ENCODE measurements around the gene NELFA.

The NELFA gene

GRCh38 chr4:2046031-2046961 is 37.5 kb upstream of the NELFA start:
- peaks cover 9% of the 10 kb centered on the region for H3K27me3 ChIP-seq (replicated peaks; ENCODE audit: control insufficient read depth, insufficient read depth, low read length, poor library complexity, severe bottlenecking)
- no peaks in the 10 kb centered on the region for H3K9me3 ChIP-seq (ENCODE audit: control insufficient read depth, low read length)
- no peak overlapping the region for H3K4me3 ChIP-seq (ENCODE audit: insufficient read depth, low read depth, low read length, poor library complexity, severe bottlenecking)
- no peaks in the 10 kb centered on the region for H3K36me3 ChIP-seq (ENCODE audit: control insufficient read depth, insufficient read depth, low read length)
- no peak overlapping the region for H3K27ac ChIP-seq (ENCODE audit: insufficient read depth, low read length, poor library complexity, severe bottlenecking)
- no peak for DNase-seq
- peaks cover 13% of the 10 kb centered on the region for H3K4me1 ChIP-seq (ENCODE audit: control insufficient read depth, insufficient read depth, low read length, poor library complexity, severe bottlenecking)

- no peaks in the 10 kb centered on the region for H3K36me3 ChIP-seq (ENCODE audit: control insufficient read depth, insufficient read depth, low read length)
- H3K27me3 ChIP-seq (replicated peaks; ENCODE audit: control insufficient read depth, insufficient read depth, low read length, poor library complexity, severe bottlenecking) = peaks cover 14% of the 10 kb centered on the region
- peaks cover 17% of the 10 kb centered on the region for H3K4me1 ChIP-seq (ENCODE audit: control insufficient read depth, insufficient read depth, low read length, poor library complexity, severe bottlenecking)
- H3K27ac ChIP-seq (ENCODE audit: insufficient read depth, low read length, poor library complexity, severe bottlenecking) = no peak overlapping the region
- H3K4me3 ChIP-seq (ENCODE audit: insufficient read depth, low read depth, low read length, poor library complexity, severe bottlenecking) = no peak overlapping the region
- DNase-seq = no peak
- no peaks in the 10 kb centered on the region for H3K9me3 ChIP-seq (ENCODE audit: control insufficient read depth, low read length)
These were observed 36.8 kb upstream of the NELFA start for GRCh38 chr4:2045518-2045951.

- Histone ChIP-seq H3K27ac (ENCODE audit: insufficient read depth, low read length, poor library complexity, severe bottlenecking) (no peak overlapping the region), H3K9me3 (ENCODE audit: control insufficient read depth, low read length) (no peaks in the 10 kb centered on the region), H3K4me3 (ENCODE audit: insufficient read depth, low read depth, low read length, poor library complexity, severe bottlenecking) (no peak overlapping the region), H3K27me3 (replicated peaks; ENCODE audit: control insufficient read depth, insufficient read depth, low read length, poor library complexity, severe bottlenecking) (peaks cover 14% of the 10 kb centered on the region), H3K36me3 (ENCODE audit: control insufficient read depth, insufficient read depth, low read length) (no peaks in the 10 kb centered on the region), H3K4me1 (ENCODE audit: control insufficient read depth, insufficient read depth, low read length, poor library complexity, severe bottlenecking) (peaks cover 17% of the 10 kb centered on the region)
- no peak for DNase-seq
These were observed 36.1 kb upstream of the NELFA start for GRCh38 chr4:2044542-2045517.

GRCh38 chr4:2044119-2044485 is 35.3 kb upstream of the NELFA start:
- Histone ChIP-seq H3K9me3 (ENCODE audit: control insufficient read depth, low read length) (no peaks in the 10 kb centered on the region), H3K36me3 (ENCODE audit: control insufficient read depth, insufficient read depth, low read length) (no peaks in the 10 kb centered on the region), H3K27me3 (replicated peaks; ENCODE audit: control insufficient read depth, insufficient read depth, low read length, poor library complexity, severe bottlenecking) (peaks cover 19% of the 10 kb centered on the region), H3K4me3 (ENCODE audit: insufficient read depth, low read depth, low read length, poor library complexity, severe bottlenecking) (no peak overlapping the region), H3K27ac (ENCODE audit: insufficient read depth, low read length, poor library complexity, severe bottlenecking) (no peak overlapping the region), H3K4me1 (ENCODE audit: control insufficient read depth, insufficient read depth, low read length, poor library complexity, severe bottlenecking) (peaks cover 17% of the 10 kb centered on the region)
- DNase-seq = no peak

- H3K36me3 ChIP-seq (ENCODE audit: control insufficient read depth, insufficient read depth, low read length) = no peaks in the 10 kb centered on the region
- no peak overlapping the region for H3K27ac ChIP-seq (ENCODE audit: insufficient read depth, low read length, poor library complexity, severe bottlenecking)
- H3K27me3 ChIP-seq (replicated peaks; ENCODE audit: control insufficient read depth, insufficient read depth, low read length, poor library complexity, severe bottlenecking) = peaks cover 19% of the 10 kb centered on the region
- no peaks in the 10 kb centered on the region for H3K9me3 ChIP-seq (ENCODE audit: control insufficient read depth, low read length)
- DNase-seq = no peak
- H3K4me3 ChIP-seq (ENCODE audit: insufficient read depth, low read depth, low read length, poor library complexity, severe bottlenecking) = no peak overlapping the region
- H3K4me1 ChIP-seq (ENCODE audit: control insufficient read depth, insufficient read depth, low read length, poor library complexity, severe bottlenecking) = peaks cover 17% of the 10 kb centered on the region
These were observed 34.8 kb upstream of the NELFA start for GRCh38 chr4:2043396-2044118.

- Histone ChIP-seq H3K9me3 (ENCODE audit: control insufficient read depth, low read length) (no peaks in the 10 kb centered on the region), H3K4me1 (ENCODE audit: control insufficient read depth, insufficient read depth, low read length, poor library complexity, severe bottlenecking) (peaks cover 17% of the 10 kb centered on the region), H3K27me3 (replicated peaks; ENCODE audit: control insufficient read depth, insufficient read depth, low read length, poor library complexity, severe bottlenecking) (peaks cover 19% of the 10 kb centered on the region), H3K4me3 (ENCODE audit: insufficient read depth, low read depth, low read length, poor library complexity, severe bottlenecking) (peak overlapping the region; percentile 78), H3K36me3 (ENCODE audit: control insufficient read depth, insufficient read depth, low read length) (no peaks in the 10 kb centered on the region), H3K27ac (ENCODE audit: insufficient read depth, low read length, poor library complexity, severe bottlenecking) (no peak overlapping the region)
- no peak for DNase-seq
These were observed 34.2 kb upstream of the NELFA start for GRCh38 chr4:2042947-2043395.

- peak overlapping the region; percentile 78 for H3K4me3 ChIP-seq (ENCODE audit: insufficient read depth, low read depth, low read length, poor library complexity, severe bottlenecking)
- H3K4me1 ChIP-seq (ENCODE audit: control insufficient read depth, insufficient read depth, low read length, poor library complexity, severe bottlenecking) = peaks cover 17% of the 10 kb centered on the region
- DNase-seq = peak in 1 of 3 donors; percentile 12
- H3K36me3 ChIP-seq (ENCODE audit: control insufficient read depth, insufficient read depth, low read length) = no peaks in the 10 kb centered on the region
- no peaks in the 10 kb centered on the region for H3K9me3 ChIP-seq (ENCODE audit: control insufficient read depth, low read length)
- H3K27me3 ChIP-seq (replicated peaks; ENCODE audit: control insufficient read depth, insufficient read depth, low read length, poor library complexity, severe bottlenecking) = peaks cover 19% of the 10 kb centered on the region
- peak overlapping the region; percentile 11 for H3K27ac ChIP-seq (ENCODE audit: insufficient read depth, low read length, poor library complexity, severe bottlenecking)
These were observed 33.6 kb upstream of the NELFA start for GRCh38 chr4:2042204-2042946.

- H3K4me1 ChIP-seq (ENCODE audit: control insufficient read depth, insufficient read depth, low read length, poor library complexity, severe bottlenecking) = peaks cover 17% of the 10 kb centered on the region
- peak overlapping the region; percentile 78 for H3K4me3 ChIP-seq (ENCODE audit: insufficient read depth, low read depth, low read length, poor library complexity, severe bottlenecking)
- peaks cover 14% of the 10 kb centered on the region for H3K27me3 ChIP-seq (replicated peaks; ENCODE audit: control insufficient read depth, insufficient read depth, low read length, poor library complexity, severe bottlenecking)
- peak overlapping the region; percentile 11 for H3K27ac ChIP-seq (ENCODE audit: insufficient read depth, low read length, poor library complexity, severe bottlenecking)
- peak; percentile 56 to 75 (median 65) for DNase-seq
- H3K36me3 ChIP-seq (ENCODE audit: control insufficient read depth, insufficient read depth, low read length) = no peaks in the 10 kb centered on the region
- H3K9me3 ChIP-seq (ENCODE audit: control insufficient read depth, low read length) = no peaks in the 10 kb centered on the region
These were observed 32.7 kb upstream of the NELFA start for GRCh38 chr4:2041239-2042130.

Data from effector memory CD4-positive, alpha-beta T cell (primary cell).